NOMO-1 treated with dmso at 0.1 percent for 144 hours (cell line): ENCODE data around the gene SLC35F1.

Experiments
- DNase-seq: peaks from one replicate; lab custom pipeline; 2025; ENCODE audit not compliant: unreplicated experiment; lab: John Stamatoyannopoulos, UW

Gene SLC35F1

GRCh38 chr6:118103381-118104146, 196.5 kb downstream of the SLC35F1 start:
- no peak for DNase-seq

- no peak for DNase-seq
These were observed 215.2 kb downstream of the SLC35F1 start for GRCh38 chr6:118122161-118122725.

GRCh38 chr6:118122801-118123200, 215.7 kb downstream of the SLC35F1 start:
- no peak for DNase-seq

- no peak for DNase-seq
These were observed 216.5 kb downstream of the SLC35F1 start for GRCh38 chr6:118123503-118124037.

GRCh38 chr6:118124851-118125250, 217.8 kb downstream of the SLC35F1 start:
- DNase-seq: no peak

GRCh38 chr6:118128755-118129154, 221.7 kb downstream of the SLC35F1 start:
- DNase-seq: no peak

GRCh38 chr6:118134206-118134605, 227.1 kb downstream of the SLC35F1 start:
- DNase-seq: no peak

GRCh38 chr6:118134736-118135135, 227.7 kb downstream of the SLC35F1 start:
- no peak for DNase-seq

- DNase-seq: no peak
These were observed 228.3 kb downstream of the SLC35F1 start for GRCh38 chr6:118135371-118135770.

GRCh38 chr6:118141211-118141610, 234.1 kb downstream of the SLC35F1 start:
- DNase-seq: no peak

GRCh38 chr6:118146584-118146983, 239.5 kb downstream of the SLC35F1 start:
- no peak for DNase-seq

- DNase-seq: no peak
These were observed 240.4 kb downstream of the SLC35F1 start for GRCh38 chr6:118147511-118147910.

- no peak for DNase-seq
These were observed 241.5 kb downstream of the SLC35F1 start for GRCh38 chr6:118148561-118148960.

- DNase-seq: no peak
These were observed 245.5 kb downstream of the SLC35F1 start for GRCh38 chr6:118152524-118152923.

- DNase-seq: no peak
These were observed 254.3 kb downstream of the SLC35F1 start for GRCh38 chr6:118161343-118161742.

GRCh38 chr6:118163542-118163941, 256.5 kb downstream of the SLC35F1 start:
- no peak for DNase-seq

GRCh38 chr6:118165500-118165899, 258.4 kb downstream of the SLC35F1 start:
- no peak for DNase-seq

GRCh38 chr6:118168421-118168820, 261.4 kb downstream of the SLC35F1 start:
- no peak for DNase-seq

- no peak for DNase-seq
These were observed 264.8 kb downstream of the SLC35F1 start for GRCh38 chr6:118171852-118172251.

GRCh38 chr6:118174071-118174470, 267.0 kb downstream of the SLC35F1 start:
- DNase-seq: no peak

- no peak for DNase-seq
These were observed 270.7 kb downstream of the SLC35F1 start for GRCh38 chr6:118177720-118178119.

GRCh38 chr6:118179048-118179447, 272.0 kb downstream of the SLC35F1 start:
- DNase-seq: no peak
